ENCODE measurements around the gene TRMT2A.

Gene TRMT2A

DNA sequence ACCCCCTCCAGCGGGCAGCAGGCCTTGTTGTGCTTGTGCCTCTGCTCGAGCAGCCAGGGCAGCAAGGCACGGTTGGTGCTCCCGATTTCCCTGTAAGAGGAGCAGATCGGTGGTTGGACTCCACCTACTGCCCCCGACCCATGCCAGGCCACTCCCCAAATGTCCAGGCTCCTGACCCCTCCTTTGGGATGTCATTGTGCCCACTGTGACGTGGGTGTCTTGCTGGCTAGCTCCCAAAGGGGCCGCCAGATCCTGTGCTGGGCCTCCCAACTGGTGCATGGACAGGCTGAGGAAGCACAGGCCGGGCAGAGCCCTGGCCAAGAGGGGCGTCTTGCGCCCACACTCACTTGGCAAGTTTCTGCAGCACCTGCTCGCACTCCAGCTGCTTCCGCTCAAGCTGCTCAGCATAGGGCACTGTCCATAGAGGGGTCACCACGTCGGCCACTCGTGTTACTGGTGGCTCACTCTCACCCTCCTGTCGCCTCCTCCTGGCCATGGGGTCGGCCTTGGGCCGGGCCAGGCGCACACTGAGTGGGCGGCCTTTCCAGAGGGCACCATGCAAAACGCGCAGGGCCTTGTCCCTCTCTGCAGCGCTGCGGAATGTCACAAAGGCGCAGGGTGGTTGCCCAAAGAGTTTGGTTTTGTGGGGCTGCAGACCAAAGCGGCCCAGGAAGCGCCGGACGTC, 1.2 kb downstream of the TRMT2A start, which contains the start of gene RANBP1:
TSS of gene RANBP1 (plus strand) at position 414 of the 685 bp plus-strand sequence. CDS start at position 495, 81 bp downstream.
- DNase-seq = no peak

DNA sequence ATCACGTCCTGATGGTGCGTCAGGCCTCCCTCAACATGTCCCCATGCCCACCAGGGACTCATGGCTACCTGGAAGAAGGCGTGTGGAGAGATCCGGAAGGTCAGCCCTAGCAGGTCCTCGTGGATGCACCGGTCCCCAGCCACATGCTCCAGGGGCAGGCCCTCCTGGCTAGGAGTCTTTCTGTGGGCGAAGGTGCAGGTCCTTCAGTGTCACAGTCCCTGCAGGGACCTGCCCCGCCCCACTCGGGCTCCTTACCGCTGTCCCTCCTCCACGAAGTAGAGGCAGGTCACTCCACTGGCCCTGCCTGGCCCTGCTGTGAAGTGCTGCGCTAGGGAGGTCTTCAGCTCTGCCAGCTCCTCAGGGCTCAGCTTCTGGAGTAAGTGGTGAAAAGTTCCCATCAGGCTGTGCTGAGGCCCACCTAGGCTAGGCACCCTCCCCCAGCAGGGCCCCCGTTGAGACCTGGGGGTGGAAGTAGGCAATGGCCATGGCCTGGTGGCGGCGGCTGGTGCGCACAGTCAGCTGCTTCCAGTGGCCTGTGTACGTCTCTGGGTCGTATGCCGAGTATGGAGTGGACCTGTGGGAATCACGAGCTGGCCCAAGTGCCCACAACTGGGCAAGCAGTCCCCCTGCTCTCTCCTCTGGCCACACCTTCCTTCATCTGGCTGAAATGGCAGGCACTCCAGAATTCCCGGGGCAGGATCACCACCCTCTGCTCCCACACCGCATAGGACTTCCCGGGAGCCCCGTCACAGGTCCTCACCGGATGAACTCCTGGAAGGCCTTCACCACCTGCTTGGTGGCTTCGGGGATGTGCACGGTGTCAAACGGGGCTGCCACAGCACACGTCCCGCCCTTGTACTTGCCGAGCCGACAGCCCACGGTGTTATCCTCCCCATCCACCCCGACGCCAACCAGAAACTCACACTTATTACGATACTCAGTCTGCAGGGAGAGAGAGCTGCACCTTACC, 2.2 kb downstream of the TRMT2A start:
- DNase-seq = no peak

DNA sequence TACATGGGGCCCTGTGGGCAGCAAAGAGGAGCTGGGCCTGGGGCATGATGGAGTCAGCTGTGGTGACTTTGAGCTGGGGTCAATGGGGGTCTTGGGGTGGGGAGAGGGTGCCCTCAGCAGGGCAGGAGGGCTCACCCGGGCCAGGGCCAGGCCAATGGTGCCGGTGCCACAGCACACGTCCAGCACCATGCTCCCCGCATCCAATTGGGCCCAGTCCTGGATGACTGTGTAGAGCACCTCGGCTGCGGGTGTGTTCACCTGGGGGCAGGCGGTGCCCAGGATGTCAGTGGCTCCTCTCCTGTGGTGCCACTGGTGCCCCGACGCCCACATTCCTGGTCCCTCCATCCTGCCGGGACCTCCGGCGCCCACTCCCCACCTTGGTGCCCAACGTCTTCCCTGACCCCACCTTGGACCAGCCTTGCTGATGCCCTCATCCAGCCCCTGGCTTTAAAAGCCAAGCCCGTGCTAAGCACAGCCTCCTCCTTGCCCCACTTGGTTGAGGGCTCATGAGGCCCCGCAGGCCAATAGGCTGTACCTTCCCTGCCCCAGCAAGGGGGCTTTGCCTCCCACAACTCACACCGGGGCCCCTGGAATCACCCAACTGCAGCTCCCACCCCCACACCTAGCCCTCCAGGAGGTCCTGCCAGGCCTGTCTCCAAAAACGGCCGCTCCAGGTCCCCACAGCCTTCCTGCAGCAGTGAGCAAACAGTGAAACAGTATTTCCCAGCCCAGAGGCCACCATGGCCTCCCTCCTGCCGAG, 3.3 kb downstream of the TRMT2A start:
- DNase-seq = no peak

DNA sequence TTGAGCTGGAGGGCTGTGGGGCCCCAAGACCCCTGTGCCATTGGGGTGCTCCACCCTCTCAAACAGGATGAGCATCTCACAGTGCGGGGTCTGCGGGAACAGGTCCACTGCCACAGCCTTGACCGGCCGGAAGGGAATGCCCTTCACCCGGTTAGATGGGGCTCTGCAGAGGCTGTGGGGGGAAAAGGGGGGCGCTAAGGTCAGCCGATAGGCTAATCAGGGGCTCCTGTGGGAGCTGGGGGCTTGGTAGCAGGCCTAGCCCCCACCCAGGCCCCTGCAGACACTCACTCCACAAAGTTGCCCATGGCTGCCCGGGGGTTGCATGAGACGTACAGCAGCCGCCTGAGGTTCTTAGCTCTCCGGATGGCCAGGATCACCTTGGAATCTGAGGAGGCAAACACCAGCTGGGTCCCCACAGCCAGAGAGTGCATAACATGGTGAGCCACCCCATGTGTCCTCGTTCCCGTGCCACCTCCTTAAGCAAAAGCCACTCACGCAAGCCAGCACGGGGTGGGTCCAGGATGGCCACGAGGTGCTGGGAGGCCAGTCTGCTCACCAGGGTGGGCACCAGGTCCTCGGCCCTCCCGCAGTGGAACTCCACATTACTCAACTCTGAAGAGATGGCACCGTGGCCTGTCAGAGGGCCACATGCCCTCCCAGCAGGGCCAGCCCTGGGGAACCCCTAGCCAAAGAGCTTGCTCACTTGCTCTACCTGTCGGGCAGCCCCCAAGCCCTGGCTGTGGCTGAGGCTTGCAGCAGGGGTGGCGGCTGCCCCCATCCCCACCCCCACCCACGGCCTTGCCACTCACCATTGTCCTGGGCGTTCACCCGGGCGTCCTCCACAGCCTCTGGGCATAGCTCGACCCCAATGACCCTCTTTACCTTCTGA, 4.2 kb downstream of the TRMT2A start:
- DNase-seq = no peak

DNA sequence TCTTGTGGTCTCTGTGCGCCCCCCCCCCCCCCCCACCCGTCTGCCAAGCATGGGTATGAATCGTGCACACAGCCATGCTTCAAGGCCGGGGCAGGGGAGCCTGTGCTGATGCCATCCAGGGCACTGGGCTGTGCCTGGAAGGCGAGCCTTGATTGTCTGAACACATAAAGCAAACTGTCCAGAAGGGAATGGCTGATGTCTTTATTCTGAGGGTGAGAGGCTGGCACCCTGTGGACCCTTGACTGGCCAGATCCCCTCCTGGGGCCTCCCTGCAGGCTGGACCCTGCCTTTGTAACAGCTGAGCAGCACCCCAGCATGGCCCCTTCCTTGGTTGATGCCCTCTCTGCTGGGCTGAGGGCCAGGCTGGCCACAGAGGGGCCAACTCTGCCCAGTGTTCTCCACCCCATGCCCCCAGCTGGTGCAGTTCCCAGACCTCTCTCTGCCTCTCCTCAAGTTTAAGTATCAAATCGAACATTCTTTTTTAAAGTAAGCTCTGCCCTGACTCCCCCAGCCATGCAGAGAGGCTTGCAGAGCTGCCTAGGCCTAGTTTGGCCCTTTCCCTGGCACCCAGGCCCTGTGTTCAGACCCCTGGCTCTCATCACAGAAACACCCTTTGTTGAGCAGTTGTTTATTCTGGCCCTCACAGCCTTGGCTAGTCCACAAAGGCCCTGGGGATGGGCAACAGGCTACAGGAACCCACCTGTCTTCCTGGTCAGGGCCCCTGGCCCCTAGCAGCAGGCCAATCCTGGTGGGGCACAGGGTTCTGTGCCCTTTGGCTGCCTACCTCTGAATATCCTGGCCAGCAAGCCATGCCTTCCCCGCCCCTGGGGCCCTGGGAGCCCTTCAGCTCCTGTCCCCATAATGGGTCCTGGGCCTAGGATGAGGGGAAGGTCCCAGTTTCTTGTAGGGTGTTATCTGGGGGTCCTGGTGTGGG, 5.1 kb downstream of the TRMT2A start:
- no peak for DNase-seq

GRCh38 chr22:20111045-20111688, 5.9 kb downstream of the TRMT2A start:
- DNase-seq = peak; percentile 15

GRCh38 chr22:20110359-20110985, 6.6 kb downstream of the TRMT2A start:
- no peak for DNase-seq

DNA sequence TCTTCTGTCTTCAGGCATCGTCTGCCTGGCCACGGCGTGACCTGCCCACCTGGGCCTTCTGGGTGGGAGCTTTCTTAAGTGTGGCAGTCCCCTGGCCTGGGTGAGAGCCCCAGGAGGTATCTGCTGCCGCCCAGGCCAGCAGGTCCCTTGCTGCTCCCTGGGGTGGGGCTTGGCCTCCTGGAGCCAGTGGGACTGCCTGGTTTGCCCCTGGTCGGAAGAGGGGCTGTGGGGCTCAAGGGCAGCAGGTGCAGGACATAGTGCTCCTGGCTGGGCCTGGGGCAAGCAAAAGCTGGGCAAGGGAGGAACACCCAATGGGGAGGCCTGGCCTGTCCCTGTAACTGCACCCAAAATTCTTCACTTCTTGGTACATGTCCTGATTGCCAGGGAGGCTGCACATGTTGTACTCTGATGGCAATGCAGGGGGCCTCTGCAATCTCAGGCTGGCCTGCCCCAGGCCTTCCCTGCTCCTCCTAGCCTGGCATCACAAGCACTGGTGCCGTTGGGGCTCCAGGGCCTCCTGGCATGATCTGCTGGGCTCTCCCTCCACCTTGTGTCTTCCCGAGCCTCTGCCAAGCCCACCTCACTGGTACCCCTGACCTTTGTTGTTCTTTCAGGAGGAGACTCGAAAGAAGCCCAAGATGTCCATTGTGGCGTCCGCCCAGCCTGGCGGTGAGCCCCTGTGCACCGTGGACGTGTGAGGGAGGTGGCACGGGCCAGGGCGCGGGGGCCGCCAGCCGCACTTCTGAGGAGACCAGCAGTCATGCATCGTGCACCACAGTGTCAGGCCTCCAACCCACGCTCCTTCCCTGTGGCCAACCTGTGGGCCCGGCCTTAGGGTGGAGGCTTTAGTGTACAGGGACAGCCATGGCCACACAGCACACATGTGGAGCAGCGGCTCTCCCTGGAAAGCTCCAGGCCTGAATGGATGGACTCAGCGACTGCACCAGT, 7.3 kb downstream of the TRMT2A start:
- DNase-seq = no peak

DNA sequence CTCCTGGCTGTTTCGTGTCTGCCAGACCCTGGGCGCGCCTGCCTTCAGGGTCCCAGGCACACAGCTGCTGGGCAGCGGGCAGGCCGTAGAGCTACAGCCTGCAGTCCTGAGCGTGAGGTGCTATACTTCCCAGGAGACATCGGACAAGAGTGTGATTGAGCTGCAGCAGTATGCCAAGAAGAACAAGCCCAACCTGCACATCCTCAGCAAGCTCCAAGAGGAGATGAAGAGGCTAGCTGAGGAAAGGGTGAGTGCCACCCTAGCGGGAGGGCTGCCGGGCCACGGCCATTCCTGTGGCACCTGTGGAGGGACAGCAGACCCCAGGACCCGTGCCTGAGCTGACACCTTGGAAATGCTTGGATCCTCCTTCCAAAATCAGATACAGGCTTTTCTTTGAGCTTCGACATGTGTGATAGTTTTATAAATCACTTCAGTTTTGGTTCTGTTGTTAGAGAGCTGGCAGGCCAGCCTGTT, 8.2 kb downstream of the TRMT2A start:
- no peak for DNase-seq

- no peak for DNase-seq
Measured at GRCh38 chr22:20107951-20108756, 8.9 kb downstream of the TRMT2A start.

GRCh38 chr22:20107471-20107901, 9.5 kb downstream of the TRMT2A start:
- DNase-seq = no peak

- no peak for DNase-seq
Measured at GRCh38 chr22:20106849-20107237, 10.2 kb downstream of the TRMT2A start.

- DNase-seq = no peak
Measured at GRCh38 chr22:20106205-20106848, 10.7 kb downstream of the TRMT2A start.

- DNase-seq = no peak
Measured at GRCh38 chr22:20105456-20106204, 11.4 kb downstream of the TRMT2A start.

GRCh38 chr22:20102203-20102780, 14.7 kb downstream of the TRMT2A start:
- no peak for DNase-seq

- DNase-seq = no peak
Measured at GRCh38 chr22:20101638-20102037, 15.4 kb downstream of the TRMT2A start.
